HepG2 (cell line): Measurements from ENCODE around the gene EHD4. TPM values are rescaled to one million over a fixed set of nuclear protein-coding genes. Genes with fewer than 3 reads are reported as not detected.
A peak's percentile ranks its signal among the peaks of the same experiment; 100 is the strongest.

Experiments
- FOXA1 ChIP-seq, 2 experiments: fragments of 450-650 bp in 1 of 2; sonication (generic) in 1 of 2; formaldehyde crosslinking in 1 of 2; IDR thresholded peaks; 2 replicates each; pipeline versions ENCODE4 v1.4.0 to v1.6.1; 2016 to 2020; ENCODE audit warnings: missing genetic modification reagents in 1 of 2
- FOXP4 ChIP-seq: sonication (generic); formaldehyde crosslinking; IDR thresholded peaks from 2 replicates; pipeline ENCODE4 v1.4.0; 2020; ENCODE audit warnings: missing genetic modification reagents
- HMG20B ChIP-seq: conservative IDR thresholded peaks from 2 replicates; pipeline ENCODE4 v1.6.1; 2016; ENCODE audit warnings: missing genetic modification reagents, missing compliant biosample characterization
- JUNB ChIP-seq: sonication (generic); formaldehyde crosslinking; IDR thresholded peaks from 2 replicates; pipeline ENCODE4 v1.8.0; 2022; ENCODE audit warnings: missing genetic modification reagents, mild to moderate bottlenecking, borderline replicate concordance
- LBX2 ChIP-seq: sonication (generic); formaldehyde crosslinking; IDR thresholded peaks from 2 replicates; pipeline ENCODE4 v1.5.0; 2020; ENCODE audit warnings: missing genetic modification reagents, mild to moderate bottlenecking, borderline replicate concordance
- PAXIP1 ChIP-seq: sonication (generic); formaldehyde crosslinking; conservative IDR thresholded peaks from 2 replicates; pipeline ENCODE4 v1.4.0; 2020; ENCODE audit warnings: mild to moderate bottlenecking, missing genetic modification reagents, moderate library complexity
- RBFOX2 ChIP-seq: fragments of 200-400 bp; formaldehyde crosslinking; IDR thresholded peaks from 2 replicates; pipeline ENCODE4 v1.6.1; 2017; ENCODE audit warnings: low read depth, mild to moderate bottlenecking, low read length
- ZBTB3 ChIP-seq: sonication (generic); formaldehyde crosslinking; IDR thresholded peaks from 2 replicates; pipeline ENCODE4 v1.4.0; 2020; ENCODE audit warnings: low read depth, mild to moderate bottlenecking, moderate library complexity, missing genetic modification reagents, borderline replicate concordance
- ZNF354B ChIP-seq: sonication (generic); formaldehyde crosslinking; IDR thresholded peaks from 2 replicates; pipeline ENCODE4 v1.8.0; 2022; ENCODE audit warnings: mild to moderate bottlenecking, missing genetic modification reagents
- ZNF574 ChIP-seq: sonication (generic); formaldehyde crosslinking; IDR thresholded peaks from 2 replicates; pipeline ENCODE4 v1.4.0; 2020; ENCODE audit warnings: missing genetic modification reagents
- polyA plus RNA-seq, 8 experiments: library from polyadenylated mRNA; depleted of rRNA in 3 of 8; stranded (reverse) in 7 of 8; unstranded in 1 of 8; fragments of >200 nt; fragmentation: Illumina TruSeq in 4 of 8; extraction: Trizol in 4 of 8; gene quantifications; 2 replicates each; pipeline versions ENCODE4 v1.2.1 to v1.2.3, GENCODE V29; 2011 to 2016; ENCODE audit warnings: low read depth in 4 of 8, missing spikeins in 1 of 8, mixed read lengths in 1 of 8; ENCODE audit not compliant: insufficient read depth in 1 of 8
- total RNA-seq, 5 experiments: library from RNA; depleted of rRNA; stranded (reverse); fragments of >200 nt; fragmentation: Illumina TruSeq; extraction: Trizol; gene quantifications; 2 replicates each; pipeline ENCODE4 v1.2.3, GENCODE V29; 2016; ENCODE audit warnings: low read depth in 1 of 5
- TF ChIP-seq, protein P1 (sequence below): sonication (generic); formaldehyde crosslinking; IDR thresholded peaks from 2 replicates; pipeline ENCODE4 v1.4.0; 2020; ENCODE audit warnings: missing genetic modification reagents, borderline replicate concordance
- TF ChIP-seq, protein P2 (sequence below): IDR thresholded peaks from 2 replicates; pipeline ENCODE4 v1.6.1; 2016; ENCODE audit warnings: missing compliant biosample characterization, missing genetic modification reagents, borderline replicate concordance
- TF ChIP-seq, protein P3 (sequence below): IDR thresholded peaks from 2 replicates; pipeline ENCODE4 v1.6.1; 2016; ENCODE audit warnings: missing genetic modification reagents, missing compliant biosample characterization

EHD4 gene
- total and polyA plus RNA-seq, 2 of the 13 experiments (the other 11 are each of a cell fraction or from before 2014, with no cell fraction given): 3.1 to 4.8 TPM

- no peak for TF ChIP-seq ZNF574 (CRISPR knock-in tag)
- TF ChIP-seq, protein P1, sequence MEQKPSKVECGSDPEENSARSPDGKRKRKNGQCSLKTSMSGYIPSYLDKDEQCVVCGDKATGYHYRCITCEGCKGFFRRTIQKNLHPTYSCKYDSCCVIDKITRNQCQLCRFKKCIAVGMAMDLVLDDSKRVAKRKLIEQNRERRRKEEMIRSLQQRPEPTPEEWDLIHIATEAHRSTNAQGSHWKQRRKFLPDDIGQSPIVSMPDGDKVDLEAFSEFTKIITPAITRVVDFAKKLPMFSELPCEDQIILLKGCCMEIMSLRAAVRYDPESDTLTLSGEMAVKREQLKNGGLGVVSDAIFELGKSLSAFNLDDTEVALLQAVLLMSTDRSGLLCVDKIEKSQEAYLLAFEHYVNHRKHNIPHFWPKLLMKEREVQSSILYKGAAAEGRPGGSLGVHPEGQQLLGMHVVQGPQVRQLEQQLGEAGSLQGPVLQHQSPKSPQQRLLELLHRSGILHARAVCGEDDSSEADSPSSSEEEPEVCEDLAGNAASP (CRISPR knock-in tag): no peak
- TF ChIP-seq, protein P2, sequence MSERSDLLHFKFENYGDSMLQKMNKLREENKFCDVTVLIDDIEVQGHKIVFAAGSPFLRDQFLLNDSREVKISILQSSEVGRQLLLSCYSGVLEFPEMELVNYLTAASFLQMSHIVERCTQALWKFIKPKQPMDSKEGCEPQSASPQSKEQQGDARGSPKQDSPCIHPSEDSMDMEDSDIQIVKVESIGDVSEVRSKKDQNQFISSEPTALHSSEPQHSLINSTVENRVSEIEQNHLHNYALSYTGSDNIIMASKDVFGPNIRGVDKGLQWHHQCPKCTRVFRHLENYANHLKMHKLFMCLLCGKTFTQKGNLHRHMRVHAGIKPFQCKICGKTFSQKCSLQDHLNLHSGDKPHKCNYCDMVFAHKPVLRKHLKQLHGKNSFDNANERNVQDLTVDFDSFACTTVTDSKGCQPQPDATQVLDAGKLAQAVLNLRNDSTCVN: no peak
- no peak for TF ChIP-seq LBX2
- TF ChIP-seq FOXA1 (IDR thresholded peaks at IDR 0.05): no peak
- no peak for TF ChIP-seq FOXA1 (CRISPR knock-in tag; IDR thresholded peaks at IDR 0.05)
- TF ChIP-seq HMG20B: no peak
- no peak for TF ChIP-seq PAXIP1 (CRISPR knock-in tag)
- TF ChIP-seq ZBTB3: no peak
- TF ChIP-seq, protein P3, sequence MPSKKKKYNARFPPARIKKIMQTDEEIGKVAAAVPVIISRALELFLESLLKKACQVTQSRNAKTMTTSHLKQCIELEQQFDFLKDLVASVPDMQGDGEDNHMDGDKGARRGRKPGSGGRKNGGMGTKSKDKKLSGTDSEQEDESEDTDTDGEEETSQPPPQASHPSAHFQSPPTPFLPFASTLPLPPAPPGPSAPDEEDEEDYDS (CRISPR knock-in tag): 0 out of 2 replicates have a peak, but pooled peaks have one; percentile 16
- TF ChIP-seq RBFOX2: no peak
- TF ChIP-seq JUNB (CRISPR knock-in tag): no peak
- TF ChIP-seq ZNF354B (CRISPR knock-in tag): no peak
- TF ChIP-seq FOXP4 (CRISPR knock-in tag): peak; percentile 37; the same call in 1 of the 2 replicates
Measured at GRCh38 chr15:41971089-41971894, 1.1 kb downstream of the EHD4 start (continued).
